ENCODE results near the gene COL4A1.

Gene COL4A1

DNA sequence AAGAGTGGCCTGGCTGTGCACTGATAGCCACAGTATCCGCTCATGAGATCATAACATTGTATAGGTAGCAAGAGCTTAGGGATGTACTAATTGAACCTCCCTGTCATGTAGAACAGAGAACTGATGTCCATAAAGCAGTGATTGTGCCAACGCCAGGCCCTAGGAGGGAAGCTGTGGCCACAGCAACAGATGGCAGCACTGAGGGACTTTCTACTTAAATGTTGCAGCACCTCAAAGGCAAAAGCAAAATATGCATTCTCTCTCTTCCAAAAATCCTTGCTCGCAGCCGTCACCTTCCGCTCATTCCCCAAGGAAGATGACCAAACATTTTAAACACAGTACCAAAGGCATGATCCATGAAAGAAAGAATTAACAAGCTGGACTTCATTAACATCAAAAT lies 32.3 kb downstream of the COL4A1 start:
- no peak for DNase-seq (ENCODE audit: low spot score)

DNA sequence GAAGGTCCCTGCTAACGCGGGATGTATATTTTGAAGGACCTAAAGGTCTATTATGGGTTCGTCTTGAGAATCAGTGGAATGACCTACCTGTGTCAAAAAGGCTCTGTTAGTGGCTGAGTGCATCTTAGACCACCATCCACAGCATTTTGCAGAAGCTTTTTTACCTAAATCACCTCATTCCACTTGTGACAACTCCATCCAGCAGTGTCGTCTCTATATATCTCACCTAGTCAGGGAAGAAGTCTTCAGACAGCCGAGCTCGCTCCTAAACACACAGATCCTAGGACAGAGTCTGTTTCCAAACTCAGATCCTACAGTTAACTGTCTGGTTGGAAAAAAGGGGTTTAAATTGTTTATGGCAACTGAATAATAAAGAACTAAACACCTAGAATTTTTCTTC lies 33.7 kb downstream of the COL4A1 start:
- DNase-seq (ENCODE audit: low spot score), result no peak

- DNase-seq (ENCODE audit: low spot score), result no peak
Measured at GRCh38 chr13:110272651-110273050, 34.3 kb downstream of the COL4A1 start.

DNA sequence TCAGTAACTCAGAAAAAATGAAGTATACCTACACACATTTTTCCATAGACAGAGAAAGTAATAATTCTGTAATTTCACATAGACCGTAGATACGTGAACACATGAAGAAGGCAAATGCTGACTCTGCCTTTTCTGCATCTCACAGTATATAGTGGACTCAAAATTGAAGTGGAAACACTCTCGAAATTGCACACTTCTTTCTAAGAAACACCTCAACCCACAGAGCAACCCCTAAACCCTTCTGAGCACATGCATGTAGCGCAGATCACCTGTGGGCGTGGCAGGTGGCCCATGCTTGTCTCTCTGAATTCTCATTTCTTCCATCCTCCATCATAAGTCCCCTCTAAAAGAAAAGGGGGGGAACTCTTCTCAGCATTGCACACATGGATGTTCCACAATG lies 34.7 kb downstream of the COL4A1 start:
- no peak for DNase-seq (ENCODE audit: low spot score)

- DNase-seq (ENCODE audit: low spot score), result no peak
Measured at GRCh38 chr13:110271313-110271712, 35.6 kb downstream of the COL4A1 start.

DNA sequence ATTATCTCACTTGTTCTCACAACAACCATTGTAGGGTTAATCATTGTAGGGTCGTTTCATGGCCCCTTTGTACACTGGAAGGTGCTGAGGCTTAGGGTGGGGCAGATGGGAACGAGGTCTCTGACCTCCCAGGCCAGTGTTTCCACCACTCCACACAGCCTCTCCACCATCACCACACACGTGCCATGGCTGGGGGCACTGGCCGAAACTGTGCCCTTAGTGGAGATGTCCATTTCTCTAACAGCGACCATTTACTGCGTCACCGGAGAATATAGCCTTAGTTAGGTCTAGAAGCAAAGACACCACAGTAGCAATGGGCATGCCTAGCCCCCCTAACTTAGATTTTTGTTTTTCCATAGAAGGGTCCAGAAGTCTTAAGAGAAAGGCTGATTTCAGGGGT lies 36.5 kb downstream of the COL4A1 start:
- DNase-seq (ENCODE audit: low spot score), result no peak

DNA sequence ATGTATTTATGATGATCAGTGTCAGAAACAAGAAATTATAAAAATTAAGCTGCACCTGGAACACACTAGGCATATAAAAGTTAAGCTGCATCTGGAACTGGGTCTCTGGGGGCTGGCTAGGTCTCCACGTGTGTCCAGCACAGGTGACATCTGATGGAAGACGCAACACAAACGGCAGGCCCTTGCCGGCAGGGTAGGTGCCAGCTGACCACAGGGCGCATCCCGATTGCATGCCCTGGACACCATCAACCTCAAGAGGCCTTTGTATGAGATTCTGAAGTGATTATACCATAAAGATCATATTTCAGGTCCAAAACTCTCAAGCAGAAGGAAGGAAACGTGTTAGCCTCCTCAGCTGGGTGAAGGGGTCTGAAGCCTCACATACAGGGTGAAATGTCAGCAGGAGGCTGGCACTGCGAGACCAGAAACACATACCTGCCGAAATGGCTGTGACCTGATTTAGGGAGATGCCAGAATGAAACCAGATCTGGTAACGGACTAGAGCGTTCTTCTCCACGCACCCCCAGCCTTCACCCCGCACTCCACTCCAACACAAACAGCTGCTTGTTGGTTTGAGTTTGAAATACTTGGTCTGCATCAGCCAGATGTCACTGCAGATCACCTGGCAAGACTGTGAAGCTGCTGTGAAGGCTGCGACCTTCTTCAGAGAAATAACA lies 37.3 kb downstream of the COL4A1 start:
- DNase-seq (ENCODE audit: low spot score), result no peak

DNA sequence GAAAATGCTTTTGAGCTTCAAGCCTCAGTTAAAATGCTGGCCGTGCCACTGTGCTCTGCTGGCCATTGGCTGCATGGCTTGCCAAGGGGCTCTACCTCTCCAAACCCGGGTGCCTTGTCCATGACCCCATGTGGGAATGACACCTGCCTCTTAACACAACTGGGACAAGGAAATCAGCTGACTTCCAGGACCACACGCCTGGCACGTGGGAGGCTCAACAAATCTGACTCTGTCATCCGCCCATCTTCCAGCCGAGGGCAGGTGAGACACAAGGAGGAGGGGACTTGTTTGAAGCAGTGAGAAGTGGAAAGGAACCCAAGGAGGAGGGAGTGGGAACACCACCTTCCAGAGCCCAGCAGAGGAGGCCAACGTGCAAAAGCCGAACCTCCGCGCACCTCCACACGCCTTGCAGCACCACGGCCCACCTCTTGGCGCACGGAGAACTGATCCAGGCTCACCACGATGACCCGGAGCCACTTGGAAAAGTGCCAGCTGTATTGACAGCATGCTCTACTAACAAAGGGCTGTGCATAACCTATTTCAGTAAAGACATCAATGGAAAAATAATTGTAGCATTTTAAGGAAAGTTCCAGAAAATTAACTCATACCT lies 38.3 kb downstream of the COL4A1 start:
- no peak for DNase-seq (ENCODE audit: low spot score)

DNA sequence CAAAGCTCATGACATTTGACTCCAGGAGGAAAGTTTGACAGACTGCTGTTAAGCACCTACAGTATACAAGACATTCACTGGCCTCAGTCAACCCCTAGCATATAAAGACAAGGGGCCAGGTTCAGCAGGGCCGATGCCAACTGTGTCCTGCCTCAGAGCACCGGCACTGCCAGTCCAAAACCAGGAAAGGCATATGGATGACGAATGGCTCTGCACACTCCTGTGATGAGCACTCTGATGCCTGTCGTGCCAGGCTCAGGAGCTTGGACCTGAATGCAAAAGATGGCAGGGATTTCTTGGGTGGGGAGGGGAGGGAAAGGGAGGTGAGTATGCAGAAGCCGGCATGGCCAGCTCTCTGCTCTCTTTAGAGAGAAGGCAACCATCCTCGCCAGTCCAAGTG lies 38.9 kb downstream of the COL4A1 start:
- no peak for DNase-seq (ENCODE audit: low spot score)

DNA sequence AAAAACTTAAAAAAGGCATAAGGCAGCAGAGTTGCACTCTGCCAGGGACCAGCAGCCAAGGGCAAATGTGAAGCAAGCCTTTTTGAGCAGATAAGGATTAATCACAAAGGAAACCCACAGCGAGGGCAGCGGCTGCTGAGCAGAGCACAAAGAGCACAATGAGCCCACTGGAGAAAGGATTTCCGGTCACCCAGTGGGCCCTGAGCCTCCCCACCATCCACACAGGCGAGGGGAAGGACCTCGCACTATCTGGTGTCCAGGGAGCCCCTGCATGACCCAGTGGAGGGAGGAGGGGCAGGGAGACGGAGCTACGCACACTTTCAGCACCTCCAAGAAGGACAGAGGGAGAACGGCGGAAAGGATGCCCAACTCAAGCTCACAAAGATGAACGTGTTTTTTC lies 40.0 kb downstream of the COL4A1 start:
- DNase-seq (ENCODE audit: low spot score), result no peak

- no peak for DNase-seq (ENCODE audit: low spot score)
Measured at GRCh38 chr13:110266431-110266809, 40.5 kb downstream of the COL4A1 start.

GRCh38 chr13:110265682-110266430 lies 41.1 kb downstream of the COL4A1 start:
- no peak for DNase-seq (ENCODE audit: low spot score)

- DNase-seq (ENCODE audit: low spot score), result no peak
Measured at GRCh38 chr13:110265341-110265681, 41.6 kb downstream of the COL4A1 start.

DNA sequence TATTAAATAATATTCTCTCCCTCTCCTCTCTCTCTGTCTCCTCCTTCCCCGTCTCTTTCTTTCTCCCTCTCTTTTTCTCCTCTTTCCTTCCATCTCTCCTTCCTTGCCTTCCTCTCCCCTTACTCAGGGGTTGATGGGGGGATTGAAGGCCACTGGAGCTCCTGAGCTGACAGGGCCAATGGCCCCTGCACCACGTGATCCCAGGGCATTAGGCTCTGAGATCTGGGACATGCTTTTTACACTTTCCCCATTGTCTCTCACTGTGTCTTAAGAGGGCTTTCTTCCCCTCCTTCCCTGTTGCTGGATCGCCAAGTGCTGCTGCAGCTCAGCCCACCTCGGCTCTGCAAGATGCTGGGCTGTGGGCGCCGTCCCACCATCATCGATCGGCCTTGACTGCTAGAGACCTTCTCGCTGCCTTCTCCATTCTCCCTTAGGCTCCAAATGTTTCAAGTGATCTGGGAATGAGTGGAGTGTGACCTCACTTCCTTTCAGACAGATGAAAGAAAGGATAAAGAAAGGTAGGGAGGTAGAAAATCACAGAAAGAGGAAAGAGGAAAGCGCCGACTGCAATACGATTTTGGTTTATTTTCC lies 42.2 kb downstream of the COL4A1 start:
- no peak for DNase-seq (ENCODE audit: low spot score)

DNA sequence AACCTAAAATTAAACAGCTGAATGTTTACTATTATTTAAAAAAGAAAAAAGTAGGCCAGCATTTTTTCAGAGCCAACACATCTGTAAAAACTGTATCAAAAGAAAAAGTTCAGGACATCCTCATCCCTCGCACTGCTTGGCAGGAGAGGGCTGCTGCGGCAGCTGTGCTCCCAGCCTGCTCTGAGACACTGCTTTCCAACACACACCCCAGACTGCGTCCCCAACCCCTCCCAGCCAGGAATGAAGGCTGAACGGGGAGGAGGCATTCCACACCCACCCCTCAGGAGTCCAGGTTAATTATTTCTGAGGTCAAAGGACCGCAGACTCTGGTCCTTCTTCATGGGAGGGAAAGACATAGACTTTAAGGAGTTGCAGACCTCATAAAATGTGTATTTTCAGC lies 43.1 kb downstream of the COL4A1 start:
- no peak for DNase-seq (ENCODE audit: low spot score)

DNA sequence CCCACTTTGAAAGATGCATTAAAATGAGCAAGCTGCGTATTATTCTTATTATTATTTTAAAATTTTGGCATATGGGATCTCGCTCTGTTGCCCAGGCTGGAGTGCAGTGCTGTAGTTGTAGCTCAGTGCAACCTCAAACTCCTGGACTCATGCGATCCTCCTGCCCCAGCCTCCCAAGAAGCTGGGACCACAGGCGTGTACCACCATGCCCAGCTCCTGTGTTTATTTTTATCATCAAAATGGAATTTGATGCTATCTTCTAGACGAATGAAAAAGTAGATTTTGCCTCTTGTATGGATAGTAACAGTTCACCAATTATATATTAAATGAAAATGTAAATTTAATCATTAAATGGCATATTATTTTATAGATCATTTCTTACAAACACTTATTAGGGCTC lies 43.6 kb downstream of the COL4A1 start:
- DNase-seq (ENCODE audit: low spot score), result no peak

DNA sequence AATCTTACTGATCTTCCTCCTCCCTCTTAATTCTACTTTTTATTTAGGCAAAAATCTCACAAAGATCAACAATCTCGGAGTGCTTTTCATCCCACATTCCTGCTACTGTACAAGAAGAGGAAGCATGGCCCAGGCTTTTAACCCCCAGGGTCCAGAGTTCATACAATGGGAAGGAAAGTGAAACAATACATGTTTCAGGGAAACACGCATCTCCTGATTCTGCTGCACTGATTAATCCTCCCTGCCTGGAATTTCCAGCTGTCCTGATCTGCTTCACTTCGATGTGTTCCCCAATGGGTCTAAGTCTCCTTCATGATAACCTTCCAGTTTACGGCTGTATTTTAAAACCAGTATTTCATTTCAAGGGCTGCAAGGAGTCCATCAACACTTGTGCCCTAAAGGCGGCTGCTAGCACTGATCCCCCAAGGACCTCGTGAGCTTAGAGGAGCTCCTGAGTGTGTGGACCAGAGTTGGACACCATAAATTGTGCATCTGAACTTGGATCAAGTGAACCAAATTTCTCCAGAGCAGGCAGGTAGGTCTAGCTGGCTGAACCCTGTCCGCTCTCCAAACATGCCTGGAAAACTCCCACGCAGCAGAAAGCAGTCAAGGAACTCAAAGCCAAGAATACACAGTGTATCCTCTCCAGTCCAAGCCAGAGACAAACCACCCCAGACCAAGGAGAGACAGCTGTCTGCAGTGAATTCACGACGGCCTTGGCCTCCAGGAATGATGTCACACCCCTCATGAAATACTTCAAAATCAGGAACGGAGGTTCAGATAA lies 44.3 kb downstream of the COL4A1 start:
- no peak for DNase-seq (ENCODE audit: low spot score)

DNA sequence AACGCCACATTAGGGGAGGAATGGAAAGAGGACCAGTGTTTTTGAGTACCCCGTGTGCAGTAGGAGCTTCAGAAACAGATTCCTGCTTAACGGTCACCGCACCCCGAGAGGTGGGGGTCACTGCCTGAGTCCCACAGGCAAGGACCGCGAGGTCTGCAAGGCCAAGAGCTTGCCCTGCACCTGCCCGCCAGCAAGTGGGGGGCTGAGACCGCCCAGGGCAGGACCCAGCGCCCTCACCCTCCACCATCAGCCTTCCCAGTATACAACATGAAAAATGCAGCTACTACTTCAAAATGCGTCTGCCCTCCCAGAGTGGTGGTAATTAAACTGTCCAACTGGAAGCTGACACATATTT lies 44.9 kb downstream of the COL4A1 start:
- DNase-seq (ENCODE audit: low spot score), result no peak

DNA sequence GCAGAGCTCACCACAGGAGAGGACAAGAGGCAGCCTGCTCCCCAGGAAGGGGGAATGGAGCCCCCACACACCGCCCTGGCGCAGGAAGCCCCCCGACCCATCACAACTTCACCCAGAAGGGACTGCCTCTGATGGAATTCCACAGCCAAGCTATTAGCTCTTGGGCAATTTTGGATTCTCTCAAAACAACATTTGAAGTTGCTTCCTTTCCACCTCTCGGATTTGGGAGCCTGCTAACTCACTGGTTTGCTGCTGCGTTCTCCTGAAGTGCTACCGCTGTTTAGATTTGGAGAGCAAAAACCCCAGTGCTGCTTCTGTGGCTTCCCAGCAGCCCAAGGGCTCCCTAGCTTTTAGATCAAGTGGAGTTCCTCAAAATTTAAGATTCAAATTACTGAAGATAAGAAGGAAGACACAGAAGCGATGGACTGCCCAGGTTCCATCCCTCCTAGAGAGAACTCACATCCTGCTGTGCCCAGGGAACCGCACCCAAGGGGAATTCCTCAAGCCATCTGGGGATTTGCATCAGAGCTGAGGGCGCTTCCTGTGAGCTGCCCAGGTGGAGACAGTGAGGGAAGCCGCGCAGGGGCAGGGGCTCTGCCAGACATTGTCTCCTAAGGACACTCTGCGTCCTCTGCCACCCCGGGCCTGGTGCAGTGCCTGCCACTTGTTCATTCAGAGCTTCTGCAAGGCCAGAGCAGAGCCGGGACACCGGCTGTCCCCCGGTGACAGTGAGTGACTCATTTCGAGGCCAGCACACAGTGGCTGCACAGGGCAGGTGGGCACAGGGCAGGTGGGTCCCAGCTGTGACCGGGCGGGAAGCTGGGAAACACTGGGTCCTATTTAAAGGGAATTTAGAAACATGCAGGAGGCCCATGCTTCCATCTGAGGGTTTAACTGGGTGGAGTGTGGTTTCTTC lies 45.5 kb downstream of the COL4A1 start:
- no peak for DNase-seq (ENCODE audit: low spot score)

GRCh38 chr13:110259651-110260050 lies 47.3 kb downstream of the COL4A1 start:
- DNase-seq (ENCODE audit: low spot score), result no peak

- peak; percentile 25 for DNase-seq (ENCODE audit: low spot score)
Measured at GRCh38 chr13:110258876-110259631, 47.9 kb downstream of the COL4A1 start.
